ENCODE measurements around the gene RASD2. TPM values are rescaled to one million over a fixed set of nuclear protein-coding genes. Genes with fewer than 3 reads are reported as not detected.
"Not testable (repeated sequence)": the region's sequence is repeated elsewhere in the genome, so short reads cannot be mapped to it uniquely, and the experiment has no call there.

Gene RASD2, protein sequence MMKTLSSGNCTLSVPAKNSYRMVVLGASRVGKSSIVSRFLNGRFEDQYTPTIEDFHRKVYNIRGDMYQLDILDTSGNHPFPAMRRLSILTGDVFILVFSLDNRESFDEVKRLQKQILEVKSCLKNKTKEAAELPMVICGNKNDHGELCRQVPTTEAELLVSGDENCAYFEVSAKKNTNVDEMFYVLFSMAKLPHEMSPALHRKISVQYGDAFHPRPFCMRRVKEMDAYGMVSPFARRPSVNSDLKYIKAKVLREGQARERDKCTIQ
- total RNA-seq, result 9.4 TPM
- long read RNA-seq, partial matches to known transcripts, result 0 of 11 reads
- long read RNA-seq, other reads (novel, unspliced or antisense), result 10 of 11 reads

DNA sequence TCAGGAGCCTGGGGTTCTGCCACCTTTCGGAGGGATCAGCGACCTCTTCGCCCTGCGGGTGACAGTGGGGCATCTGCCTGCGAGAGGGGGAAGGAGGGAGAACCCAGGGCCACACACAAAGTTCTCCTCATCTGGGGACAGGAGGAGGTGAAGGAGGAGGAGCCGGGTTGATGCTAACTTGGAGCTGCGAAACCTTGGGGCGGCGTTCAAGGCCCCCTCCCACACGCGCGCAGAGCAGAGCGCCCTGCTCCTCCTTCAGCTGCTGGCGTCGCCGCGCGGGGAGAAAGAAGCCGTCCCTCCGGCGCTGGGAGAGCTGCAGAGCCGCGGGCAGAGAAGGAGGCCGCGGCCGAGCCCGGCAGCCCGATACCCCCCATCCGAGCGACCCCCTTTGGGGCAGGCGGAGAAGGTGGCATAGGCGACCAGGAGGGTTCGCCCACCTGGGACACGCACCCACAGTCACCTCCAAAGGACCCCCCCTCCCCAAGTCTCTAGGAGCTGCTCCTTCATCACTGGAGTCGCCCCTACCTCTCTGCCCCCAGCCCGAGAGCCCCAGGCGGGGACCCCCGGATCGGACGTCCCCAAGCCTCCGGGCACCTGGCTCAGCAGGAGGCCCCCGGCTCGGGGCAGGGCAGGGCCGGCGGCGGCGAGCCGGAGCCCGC lies at the start of gene RASD2:
TSS of gene RASD2 (plus strand) at position 237 of the 659 bp plus-strand sequence. CDS start 5,979 bp downstream, outside the sequence.
- peak; percentile 67 for DNase-seq
- intact Hi-C loops (cut with micrococcal nuclease), result no loop called here
- peak; percentile 50 for ATAC-seq

DNA sequence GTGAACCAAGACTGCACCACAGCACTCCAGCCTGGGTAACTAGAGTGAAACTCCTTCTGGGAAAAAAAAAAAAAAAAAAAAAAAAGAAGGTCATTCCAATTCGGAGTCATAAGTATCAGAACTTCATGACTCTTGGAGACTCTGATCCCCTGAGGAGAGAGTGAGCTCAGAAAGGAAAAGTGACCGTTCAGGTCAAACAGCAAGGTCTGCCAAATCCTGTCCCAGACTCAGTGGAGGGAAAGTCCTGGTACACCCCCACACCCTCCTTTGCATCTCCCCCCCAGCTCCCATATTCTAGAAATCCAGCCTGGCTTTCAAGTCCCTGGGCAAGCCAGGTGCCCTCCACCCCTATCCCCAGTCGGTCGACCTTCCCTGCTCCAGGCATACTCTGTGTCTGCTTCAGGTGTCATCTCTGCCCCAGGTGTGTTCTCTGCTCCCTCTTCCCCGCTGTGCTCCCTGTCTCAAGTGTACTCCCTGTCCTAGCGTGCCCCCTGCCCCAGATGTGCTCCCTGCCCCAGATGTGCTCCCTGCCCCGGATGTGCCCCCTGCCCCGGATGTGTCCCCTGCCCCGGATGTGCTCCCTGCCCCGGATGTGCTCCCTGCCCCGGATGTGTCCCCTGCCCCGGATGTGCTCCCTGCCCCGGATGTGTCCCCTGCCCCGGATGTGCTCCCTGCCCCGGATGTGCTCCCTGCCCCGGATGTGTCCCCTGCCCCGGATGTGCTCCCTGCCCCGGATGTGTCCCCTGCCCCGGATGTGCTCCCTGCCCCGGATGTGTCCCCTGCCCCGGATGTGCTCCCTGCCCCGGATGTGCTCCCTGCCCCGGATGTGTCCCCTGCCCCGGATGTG lies 49.3 kb upstream of the RASD2 start:
- DNase-seq; intact Hi-C loops (cut with micrococcal nuclease): not testable (repeated sequence)
- peak; percentile 24 for ATAC-seq

DNA sequence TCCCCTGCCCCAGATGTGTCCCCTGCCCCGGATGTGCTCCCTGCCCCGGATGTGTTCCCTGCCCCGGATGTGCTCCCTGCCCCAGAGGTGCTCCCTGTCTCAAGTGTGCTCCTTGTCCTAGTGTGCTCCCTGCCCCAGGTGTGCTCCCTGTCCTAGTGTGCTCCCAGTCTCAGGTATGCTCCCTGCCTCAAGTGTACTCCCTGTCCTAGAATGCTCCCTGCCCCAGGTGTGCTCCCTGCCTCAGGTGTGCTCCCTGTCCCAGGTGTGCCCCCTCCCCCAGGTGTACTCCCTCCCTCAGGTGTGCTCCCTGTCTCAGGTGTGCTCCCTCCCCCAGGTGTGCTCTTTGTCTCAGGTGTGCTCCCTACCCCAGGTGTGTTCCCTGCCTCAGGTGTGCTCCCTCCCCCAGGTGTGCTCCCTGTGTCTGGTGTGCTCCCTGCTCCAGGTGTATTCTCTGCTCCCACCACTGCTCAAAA lies 48.7 kb upstream of the RASD2 start:
- intact Hi-C loops (cut with micrococcal nuclease), result no loop called here
- DNase-seq (no peak), ATAC-seq (no peak)

DNA sequence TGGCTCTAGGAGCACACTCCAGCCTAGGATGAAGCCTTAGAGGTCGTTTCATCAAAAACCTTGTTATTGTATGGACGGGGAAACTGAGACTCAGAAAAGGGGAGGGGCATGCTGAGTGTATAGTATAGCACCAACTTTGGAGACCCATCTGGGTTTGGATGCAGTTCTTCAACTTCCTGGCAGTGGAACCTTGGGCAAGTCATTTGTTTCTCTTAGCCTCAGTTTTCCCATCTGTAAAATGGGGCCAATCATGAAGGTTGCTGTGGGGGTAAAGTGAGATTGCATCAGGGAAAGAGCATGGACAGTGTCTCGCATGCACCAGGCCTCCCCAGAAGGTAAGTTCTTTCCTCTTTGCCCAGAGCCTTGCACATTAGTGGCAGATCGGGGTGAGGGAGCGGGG lies 47.6 kb upstream of the RASD2 start:
- intact Hi-C loops (cut with micrococcal nuclease), result no loop called here
- DNase-seq (no peak), ATAC-seq (no peak)

DNA sequence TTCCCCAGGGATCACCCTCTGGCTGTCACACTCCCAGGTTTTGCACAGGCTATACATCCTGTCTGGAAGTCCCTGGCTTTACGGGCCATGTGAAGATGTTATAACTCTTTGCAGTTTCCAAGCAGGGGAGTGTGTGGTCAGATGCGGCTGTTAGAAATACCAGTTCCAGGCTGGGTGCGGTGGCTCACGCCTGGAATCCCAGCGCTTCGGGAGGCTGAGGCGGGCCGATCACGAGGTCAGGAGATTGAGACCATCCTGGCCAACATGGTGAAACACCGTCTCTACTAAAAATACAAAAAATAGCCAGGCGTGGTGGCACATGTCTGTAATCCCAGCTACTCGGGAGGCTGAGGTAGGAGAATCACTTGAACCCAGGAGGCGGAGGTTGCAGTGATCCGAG lies 44.9 kb upstream of the RASD2 start:
- not testable (repeated sequence) for DNase-seq

DNA sequence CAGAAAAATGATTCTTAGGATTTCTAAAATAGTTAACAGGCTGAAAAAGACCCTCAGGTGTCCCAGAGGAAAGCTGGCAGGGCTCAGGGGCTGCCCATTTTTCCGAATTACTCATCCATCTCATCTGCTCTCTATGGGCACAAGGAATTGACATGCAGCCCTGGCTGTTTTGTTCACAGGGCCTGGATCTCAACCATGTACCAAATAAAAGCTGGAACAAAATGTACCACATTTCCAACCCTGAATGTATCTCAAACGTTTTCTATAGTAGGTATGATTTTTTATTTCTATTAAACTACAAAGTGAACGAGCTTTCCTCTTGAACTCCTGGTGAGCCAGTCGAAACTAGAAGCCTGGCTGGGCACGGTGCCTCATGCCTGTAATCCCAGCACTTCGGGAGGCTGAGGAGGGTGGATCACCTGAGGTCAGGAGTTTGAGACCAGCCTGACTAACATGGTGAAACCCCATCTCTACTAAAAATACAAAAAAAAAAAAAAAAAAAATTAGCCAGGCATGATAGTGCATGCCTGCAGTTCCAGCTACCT lies 43.8 kb upstream of the RASD2 start:
- DNase-seq, result no peak
- no peak for ATAC-seq
- intact Hi-C loops (cut with micrococcal nuclease), result no loop called here

More for the DNA sequence above, 44.9 kb upstream of the RASD2 start:
- intact Hi-C loops (cut with micrococcal nuclease); ATAC-seq: not testable (repeated sequence)

DNA sequence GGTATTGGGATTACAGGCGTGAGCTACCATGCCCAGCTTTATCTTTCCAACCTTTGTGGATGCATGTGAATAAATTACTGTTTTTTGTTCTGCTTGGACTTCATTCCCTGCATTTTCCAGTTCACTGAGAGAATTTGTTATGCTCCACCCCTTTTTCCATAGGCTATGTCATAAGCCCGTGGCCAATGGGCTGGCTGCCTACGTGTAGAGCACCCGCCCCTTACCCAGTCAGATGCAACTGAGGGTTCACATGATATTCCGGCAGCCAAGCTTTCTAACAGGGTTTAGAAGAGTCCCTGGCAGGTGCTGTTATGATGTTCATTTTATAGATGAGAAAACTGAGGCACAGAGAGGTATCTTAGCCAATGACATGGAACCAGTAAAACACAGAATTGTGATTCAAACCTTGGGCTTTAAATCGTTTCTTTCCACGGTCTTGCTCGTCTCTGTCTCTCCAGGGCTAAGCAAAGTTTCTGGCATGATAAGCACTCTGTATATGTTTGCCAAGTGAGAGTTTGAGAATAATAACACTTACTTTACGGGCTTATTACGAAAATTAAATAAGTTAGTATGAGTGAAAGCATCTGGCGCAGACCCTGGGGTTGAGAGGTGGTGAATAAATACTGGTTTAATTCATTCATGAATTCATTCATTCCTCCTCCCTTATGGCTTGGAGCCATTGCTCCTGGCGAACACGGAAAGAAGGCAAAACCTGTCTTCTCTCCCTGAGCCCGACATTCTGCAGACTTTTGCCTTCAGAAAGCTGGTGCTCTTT lies 42.4 kb upstream of the RASD2 start:
- no peak for ATAC-seq
- intact Hi-C loops (cut with micrococcal nuclease), result no loop called here
- no peak for DNase-seq

DNA sequence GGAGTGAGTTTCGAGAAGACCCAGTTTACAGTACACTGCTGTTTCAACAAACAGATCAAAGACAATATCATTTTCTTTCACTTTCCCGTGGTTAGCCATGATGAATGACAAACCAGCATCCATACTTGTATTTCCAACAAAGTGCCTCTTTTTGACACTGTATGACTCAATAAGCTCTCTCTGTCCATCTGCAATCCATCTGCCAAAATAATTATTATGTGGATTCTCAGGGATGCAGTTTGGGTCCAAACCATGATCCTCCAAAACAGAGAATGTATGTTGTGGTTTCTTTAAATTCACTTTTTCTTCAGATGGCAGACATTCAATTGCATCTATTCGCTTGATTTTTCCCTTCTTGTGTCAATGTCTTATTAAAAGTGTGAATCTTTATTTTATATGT lies 37.8 kb upstream of the RASD2 start:
- DNase-seq (no peak), ATAC-seq (no peak)
- intact Hi-C loops (cut with micrococcal nuclease), result no loop called here

DNA sequence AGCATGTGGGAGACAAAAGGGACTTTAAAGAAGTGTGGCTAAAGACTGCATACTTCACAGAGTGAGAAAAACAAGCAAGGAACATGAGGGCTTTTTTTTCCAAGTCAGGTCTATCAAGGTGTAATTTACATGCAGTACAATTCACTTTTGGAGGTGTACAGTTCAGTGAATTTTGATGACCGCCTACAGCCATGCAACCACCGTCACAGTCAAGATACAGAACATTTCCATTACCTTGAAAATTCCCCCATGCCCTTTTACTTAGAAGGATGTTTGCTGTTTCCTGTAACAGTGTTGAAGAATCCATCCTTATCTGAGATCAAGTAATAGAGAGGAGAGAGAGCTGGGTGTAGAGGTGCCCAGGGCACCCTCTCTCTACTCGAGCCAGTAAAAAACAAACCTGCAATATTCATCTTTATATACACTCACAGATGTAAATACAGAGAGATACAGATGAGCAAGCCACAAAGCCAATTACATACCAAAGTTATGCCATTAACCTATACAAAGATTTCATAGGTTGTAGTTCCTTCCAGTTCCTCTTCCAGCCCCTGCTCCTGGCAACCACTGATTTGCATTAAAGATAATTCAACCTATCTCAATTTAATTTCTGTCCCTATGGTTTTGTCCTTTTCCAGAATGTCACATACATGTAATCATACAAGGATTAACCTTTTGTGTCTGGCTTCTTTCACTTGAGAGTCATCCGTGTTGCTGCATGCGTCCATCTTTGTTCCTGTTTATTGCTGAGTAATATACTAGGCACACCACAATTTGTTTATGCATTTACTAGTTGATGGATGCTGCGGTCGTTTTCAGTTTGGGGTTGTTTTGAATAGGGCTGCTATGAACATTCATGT lies 35.0 kb upstream of the RASD2 start:
- intact Hi-C loops (cut with micrococcal nuclease), result no loop called here
- DNase-seq (no peak), ATAC-seq (no peak)

DNA sequence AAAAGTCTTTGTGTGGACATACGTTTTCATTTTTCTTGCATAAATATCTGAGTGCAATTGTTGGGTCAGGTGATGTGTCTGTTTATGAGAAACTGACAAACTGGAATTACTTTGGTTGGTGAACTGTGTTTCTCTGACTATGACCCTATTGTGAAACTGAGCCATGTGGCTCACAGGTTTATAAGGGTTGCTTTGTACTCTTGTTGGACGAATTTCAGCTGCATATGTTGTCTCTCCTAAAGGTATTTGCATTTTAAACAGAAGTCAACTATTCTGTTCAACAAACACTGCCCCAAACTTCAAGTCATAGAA lies 34.4 kb upstream of the RASD2 start:
- intact Hi-C loops (cut with micrococcal nuclease), result no loop called here
- DNase-seq (no peak), ATAC-seq (no peak)

DNA sequence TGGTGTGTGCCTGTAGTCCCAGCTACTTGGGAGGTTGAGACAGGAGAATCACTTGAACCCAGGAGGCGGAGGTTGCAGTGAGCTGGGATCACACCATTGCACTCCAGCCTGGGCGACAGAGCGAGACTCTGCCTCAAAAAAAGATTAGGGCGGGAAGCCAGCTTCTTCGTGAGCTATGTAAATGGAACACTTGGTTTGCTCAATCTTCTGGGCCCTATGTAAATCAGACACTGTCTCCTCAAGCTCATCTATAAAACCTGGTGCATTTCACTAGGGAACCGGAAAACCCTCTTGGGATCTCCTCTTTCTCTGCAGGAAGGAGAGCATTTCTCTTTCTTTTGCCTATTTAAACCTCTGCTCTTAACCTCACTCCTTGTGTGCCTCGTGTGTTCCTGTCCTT lies 32.8 kb upstream of the RASD2 start:
- DNase-seq; intact Hi-C loops (cut with micrococcal nuclease); ATAC-seq: not testable (repeated sequence)

DNA sequence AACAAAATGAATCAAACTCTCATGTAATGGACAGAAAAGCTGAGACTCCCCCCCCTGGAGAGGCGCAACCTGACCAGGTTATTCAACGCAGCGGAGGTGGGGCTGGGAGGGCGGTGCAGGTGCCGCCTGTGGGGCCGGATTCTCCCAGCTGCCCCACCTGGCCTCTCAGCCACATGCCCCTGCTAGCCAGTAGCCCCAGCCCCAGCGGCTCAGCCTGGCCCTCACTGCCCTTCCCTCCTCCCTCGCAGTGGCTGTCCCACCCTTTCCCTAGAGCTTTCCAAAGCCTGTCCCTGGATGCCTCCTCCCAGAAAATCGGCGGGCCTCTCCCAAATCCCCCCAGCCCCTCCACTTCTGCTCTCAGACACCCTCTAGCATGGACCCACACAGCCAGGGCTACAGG lies 31.2 kb upstream of the RASD2 start:
- intact Hi-C loops (cut with micrococcal nuclease), result no loop called here
- ATAC-seq (no peak), DNase-seq (no peak)

DNA sequence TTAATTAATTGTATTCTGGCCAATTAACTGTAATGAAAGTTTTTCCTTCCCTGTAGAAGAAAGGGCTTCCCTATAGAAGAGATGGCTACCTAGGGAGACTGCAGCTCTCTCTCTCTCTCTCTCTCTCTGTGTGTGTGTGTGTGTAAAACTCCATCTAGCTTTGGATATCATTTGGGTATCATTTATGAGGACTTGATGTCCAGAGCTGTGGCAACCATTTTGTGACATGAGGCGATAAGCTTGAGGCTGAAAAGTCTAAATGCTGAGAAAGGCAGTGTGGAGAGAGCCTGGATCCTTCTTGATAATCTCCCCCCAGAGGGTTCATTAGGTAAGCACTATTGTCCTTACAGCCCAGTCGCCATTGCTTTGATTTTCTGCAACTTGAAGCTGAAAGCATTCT lies 30.7 kb upstream of the RASD2 start:
- DNase-seq (no peak), ATAC-seq (no peak)
- intact Hi-C loops (cut with micrococcal nuclease), result no loop called here

DNA sequence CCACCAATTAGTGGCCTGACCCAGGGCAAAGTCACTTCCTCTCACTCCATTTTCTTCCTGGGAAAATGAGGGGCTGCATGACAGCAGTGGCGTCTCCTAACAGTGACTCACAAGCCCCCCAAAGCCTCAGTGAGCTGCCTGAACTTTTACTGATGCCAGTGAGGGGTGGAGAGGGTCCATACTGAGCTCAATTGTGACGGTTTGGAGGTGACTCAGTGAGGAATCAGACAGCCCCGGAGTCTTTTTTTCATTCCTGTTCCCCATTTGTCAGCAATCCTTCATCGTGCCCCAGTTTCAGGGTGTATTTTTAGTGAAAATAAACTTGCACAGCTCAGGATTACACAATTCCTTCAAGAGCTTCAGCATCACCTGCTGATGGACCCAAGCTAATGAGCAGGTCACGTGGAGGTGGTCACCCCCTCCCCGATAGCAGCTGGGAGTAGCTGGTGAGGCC lies 30.1 kb upstream of the RASD2 start:
- DNase-seq (no peak), ATAC-seq (no peak)
- intact Hi-C loops (cut with micrococcal nuclease), result no loop called here

DNA sequence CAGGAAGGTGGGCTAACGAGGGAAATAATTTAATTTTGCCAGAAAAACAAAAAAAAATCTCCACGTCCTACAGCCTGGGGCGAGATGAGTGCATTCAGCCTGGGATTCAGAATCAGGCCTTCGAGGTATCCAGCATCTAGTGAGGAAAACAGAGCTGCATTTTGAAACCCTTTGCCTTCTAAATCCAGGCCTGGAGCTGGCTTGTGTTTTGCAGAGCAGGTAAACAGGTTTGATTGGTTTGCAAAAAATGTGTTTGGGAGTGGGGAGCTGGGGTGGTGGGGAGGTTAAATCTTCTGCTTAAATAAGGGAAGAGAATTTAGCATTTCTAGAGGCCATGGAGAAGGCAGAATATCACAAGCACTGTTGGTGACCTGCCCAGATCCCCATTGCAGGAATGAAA lies 29.7 kb upstream of the RASD2 start:
- no peak for ATAC-seq
- intact Hi-C loops (cut with micrococcal nuclease), result no loop called here

DNA sequence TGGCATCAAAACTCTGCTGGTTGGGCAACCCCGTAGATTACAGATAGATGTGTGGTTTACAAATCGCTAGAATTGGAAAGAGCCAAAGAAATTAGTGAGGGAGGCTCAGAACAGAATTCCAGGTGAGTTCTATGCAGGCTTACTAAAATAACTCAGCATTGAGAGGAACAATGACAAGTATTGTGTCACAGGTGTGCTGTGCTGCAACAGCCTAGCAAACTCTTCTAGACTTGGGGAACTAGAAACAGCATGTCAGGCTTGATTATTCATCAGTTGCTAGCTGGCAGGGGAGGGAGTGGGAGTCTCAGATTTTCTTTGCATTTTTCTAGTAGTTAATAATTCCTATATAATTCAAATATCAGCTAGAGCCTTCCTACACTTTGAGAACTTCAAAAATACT lies 26.3 kb upstream of the RASD2 start:
- no peak for ATAC-seq
- no peak for DNase-seq
- intact Hi-C loops (cut with micrococcal nuclease), result no loop called here

More for the DNA sequence above, 29.7 kb upstream of the RASD2 start:
- DNase-seq, result no peak

DNA sequence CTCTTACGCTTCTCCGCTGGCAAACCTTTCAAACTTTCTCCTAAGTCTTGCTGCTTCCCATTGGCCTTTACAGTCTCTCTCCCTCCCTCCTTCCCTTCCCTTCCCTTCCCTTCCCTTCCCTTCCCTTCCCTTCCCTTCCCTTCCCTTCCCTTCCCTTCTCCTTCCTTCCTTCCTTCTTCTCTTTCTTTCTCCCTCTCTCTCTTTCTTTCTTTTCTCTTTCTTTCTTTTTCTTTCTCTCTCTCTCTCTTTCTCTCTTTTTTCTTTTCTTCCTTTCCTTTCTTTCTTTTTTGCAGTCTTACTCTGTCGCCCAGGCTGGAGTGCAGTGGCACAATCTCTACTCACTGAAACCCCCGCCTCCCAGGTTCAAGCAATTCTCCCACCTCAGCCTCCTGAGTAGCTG lies 24.7 kb upstream of the RASD2 start:
- intact Hi-C loops (cut with micrococcal nuclease); ATAC-seq; DNase-seq: not testable (repeated sequence)

DNA sequence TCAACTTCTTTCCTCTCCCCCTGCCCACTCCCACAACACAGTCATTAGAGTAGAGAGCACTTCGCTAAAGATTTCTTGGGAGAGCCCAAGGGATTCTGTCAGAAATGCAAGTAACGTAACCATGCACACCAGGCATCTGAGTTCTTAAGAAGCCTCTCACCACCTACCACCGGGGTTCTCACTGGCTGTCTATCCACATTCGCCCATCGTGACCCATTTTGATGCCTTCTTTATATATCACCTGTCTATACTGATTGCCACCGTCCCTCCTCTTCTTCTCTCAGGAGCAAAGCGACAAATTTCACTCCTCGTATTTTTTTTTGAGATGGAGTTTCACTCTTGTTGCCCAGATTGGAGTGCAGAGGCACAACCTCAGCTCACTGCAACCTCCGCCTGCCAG lies 23.9 kb upstream of the RASD2 start:
- no peak for DNase-seq
- intact Hi-C loops (cut with micrococcal nuclease), result no loop called here
- ATAC-seq, result no peak

Data from left ventricle myocardium superior (tissue), 1 donor.